ENCODE results near the gene VPS51. TPM values are rescaled to one million over a fixed set of nuclear protein-coding genes. Genes with fewer than 3 reads are reported as not detected.

Gene VPS51
- total RNA-seq, 4 donors from 2014 or later = 96.1 to 447 (median 140) TPM

GRCh38 chr11:65104628-65105027, 8.6 kb downstream of the VPS51 start:
- H3K36me3 ChIP-seq = no peaks in the 10 kb centered on the region
- no peak overlapping the region for H3K4me3 ChIP-seq
- H3K9me3 ChIP-seq = no peaks in the 10 kb centered on the region
- intact Hi-C loops (cut with DNase I; ENCODE audit: low total_unique reads) = no loop called here
- DNase-seq = no peak
- TF ChIP-seq POLR2A (IDR thresholded peaks at IDR 0.05) (no peak), CTCF (IDR thresholded peaks at IDR 0.05) (no peak)
- H3K4me1 ChIP-seq = no peaks in the 10 kb centered on the region
- no peaks in the 10 kb centered on the region for H3K27me3 ChIP-seq
- H3K27ac ChIP-seq = no peak overlapping the region

- intact Hi-C loops (cut with DNase I; ENCODE audit: low total_unique reads) = no loop called here
- no peak for DNase-seq
- H3K4me3 ChIP-seq = no peak overlapping the region
- H3K4me1 ChIP-seq = peaks cover under 1 to 4% of the 10 kb centered on the region in 2 donors
- H3K9me3 ChIP-seq = no peaks in the 10 kb centered on the region
- H3K36me3 ChIP-seq = no peaks in the 10 kb centered on the region
- TF ChIP-seq POLR2A (IDR thresholded peaks at IDR 0.05) (no peak), CTCF (IDR thresholded peaks at IDR 0.05) (no peak)
- H3K27ac ChIP-seq = no peak overlapping the region
- H3K27me3 ChIP-seq = no peaks in the 10 kb centered on the region
Measured at GRCh38 chr11:65107078-65107477, 11.1 kb downstream of the VPS51 start.

- H3K9me3 ChIP-seq = no peaks in the 10 kb centered on the region
- DNase-seq = no peak
- no peak for TF ChIP-seq POLR2A (IDR thresholded peaks at IDR 0.05)
- TF ChIP-seq CTCF (IDR thresholded peaks at IDR 0.05) = no peak
- H3K4me3 ChIP-seq = no peak overlapping the region
- no peaks in the 10 kb centered on the region for H3K27me3 ChIP-seq
- intact Hi-C loops (cut with DNase I; ENCODE audit: low total_unique reads) = no loop called here
- peaks cover 3 to 12% of the 10 kb centered on the region in 2 donors for H3K4me1 ChIP-seq
- no peak overlapping the region for H3K27ac ChIP-seq
- no peaks in the 10 kb centered on the region for H3K36me3 ChIP-seq
Measured at GRCh38 chr11:65107751-65108468, 11.9 kb downstream of the VPS51 start.

- Histone ChIP-seq H3K27ac (no peak overlapping the region), H3K4me3 (no peak overlapping the region), H3K27me3 (no peaks in the 10 kb centered on the region), H3K36me3 (no peaks in the 10 kb centered on the region), H3K4me1 (peaks cover 3 to 16% of the 10 kb centered on the region in 2 donors), H3K9me3 (no peaks in the 10 kb centered on the region)
- no peak for DNase-seq
- TF ChIP-seq POLR2A (IDR thresholded peaks at IDR 0.05) (no peak), CTCF (IDR thresholded peaks at IDR 0.05) (no peak)
- intact Hi-C loops (cut with DNase I; ENCODE audit: low total_unique reads) = no loop called here
Measured at GRCh38 chr11:65108469-65109123, 12.6 kb downstream of the VPS51 start.
